RPMI8226 (cell line): Measurements from ENCODE around the gene OSBPL5.
"Not testable (repeated sequence)": the region's sequence is repeated elsewhere in the genome, so short reads cannot be mapped to it uniquely, and the experiment has no call there.

Experiments used
- DNase-seq: peaks from one replicate; pipeline ENCODE4 v3.0.0-alpha.2; 2015

OSBPL5 gene

GRCh38 chr11:3080104-3080503, 85.0 kb downstream of the OSBPL5 start:
- DNase-seq: no peak

- no peak for DNase-seq
These were observed 87.2 kb downstream of the OSBPL5 start for GRCh38 chr11:3077846-3078440.

DNA sequence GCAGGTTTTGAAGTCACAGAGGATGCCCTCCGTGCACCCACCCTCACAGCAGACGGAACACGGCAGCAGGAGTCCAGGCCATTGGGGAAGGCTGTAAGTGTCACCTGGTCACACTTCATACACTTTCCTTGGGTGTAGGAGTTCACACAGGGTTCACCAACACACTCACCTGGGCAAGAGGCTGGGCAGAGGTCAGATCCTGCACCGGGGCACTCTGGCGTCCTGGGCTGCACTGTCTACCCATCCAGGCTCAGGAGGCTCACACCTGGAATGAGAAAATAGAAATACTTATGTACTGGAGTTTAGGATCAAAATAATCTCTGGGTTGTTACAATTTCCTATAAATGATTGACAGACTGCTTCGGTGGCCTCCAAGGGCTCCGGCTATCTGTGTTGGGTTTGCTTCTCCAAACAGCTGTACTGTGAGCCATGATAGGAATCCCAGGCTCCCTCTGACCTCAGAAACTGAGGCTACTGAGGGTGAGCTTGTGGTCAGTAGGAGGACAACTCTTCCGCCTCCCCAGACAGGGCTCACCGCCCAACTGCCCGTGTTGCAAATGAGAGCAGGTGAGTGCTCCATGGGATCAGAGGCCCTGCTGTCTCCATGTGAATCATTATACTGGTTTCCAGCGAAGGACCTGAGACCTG, 87.8 kb downstream of the OSBPL5 start:
- DNase-seq: no peak

DNA sequence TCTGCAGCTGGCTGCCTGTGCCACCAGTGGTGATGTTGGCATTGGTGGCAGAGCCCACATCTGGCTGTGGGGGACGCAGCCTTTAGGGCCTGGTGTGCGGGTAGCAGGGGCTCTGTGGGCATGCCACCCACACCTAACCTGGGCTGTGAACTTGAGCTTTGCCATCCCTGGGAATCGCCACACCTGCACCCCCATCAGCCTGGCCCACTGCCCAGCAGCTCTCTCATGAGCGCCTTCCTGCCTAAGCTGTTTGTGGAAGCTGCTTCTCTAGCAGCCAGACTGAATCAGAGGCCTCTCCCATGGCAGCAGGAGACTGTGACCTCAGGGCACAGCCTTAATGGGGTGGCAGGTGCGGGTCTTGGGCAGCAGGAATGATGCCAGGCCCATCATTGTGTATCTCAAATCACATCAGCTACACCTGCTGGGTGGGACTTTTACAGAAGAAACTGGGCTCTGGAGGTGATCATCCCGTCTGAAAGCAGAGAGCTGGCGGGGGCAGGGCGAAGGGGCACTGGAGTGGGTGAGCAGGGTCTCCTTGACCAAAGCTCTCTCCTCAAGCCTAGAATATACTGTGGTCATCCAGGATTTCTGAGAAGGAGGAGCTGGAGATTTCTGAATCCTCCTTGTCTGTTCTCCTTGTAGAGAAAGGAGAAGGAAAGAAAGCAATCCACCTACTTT, 90.1 kb downstream of the OSBPL5 start:
- peak; percentile 86 for DNase-seq

DNA sequence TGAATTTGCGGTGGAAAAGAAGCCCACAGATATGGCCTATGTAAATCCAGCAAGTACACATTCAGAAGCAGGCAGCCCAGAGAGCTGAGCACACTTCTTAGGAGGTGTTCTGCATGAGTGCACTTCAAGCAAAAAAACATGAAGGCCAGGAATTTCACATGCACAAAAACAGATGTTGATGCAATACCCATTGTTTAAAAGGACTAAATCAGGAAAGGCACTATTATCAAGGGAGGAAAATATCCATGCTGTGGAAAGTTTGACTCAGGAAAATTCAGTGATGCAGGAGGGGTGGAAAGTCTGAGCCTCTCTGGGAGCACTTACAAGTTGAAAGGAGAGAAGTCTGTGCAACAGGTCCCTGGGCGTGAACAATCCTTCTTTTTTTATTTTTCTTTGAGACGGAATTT, 92.1 kb downstream of the OSBPL5 start:
- DNase-seq: no peak

DNA sequence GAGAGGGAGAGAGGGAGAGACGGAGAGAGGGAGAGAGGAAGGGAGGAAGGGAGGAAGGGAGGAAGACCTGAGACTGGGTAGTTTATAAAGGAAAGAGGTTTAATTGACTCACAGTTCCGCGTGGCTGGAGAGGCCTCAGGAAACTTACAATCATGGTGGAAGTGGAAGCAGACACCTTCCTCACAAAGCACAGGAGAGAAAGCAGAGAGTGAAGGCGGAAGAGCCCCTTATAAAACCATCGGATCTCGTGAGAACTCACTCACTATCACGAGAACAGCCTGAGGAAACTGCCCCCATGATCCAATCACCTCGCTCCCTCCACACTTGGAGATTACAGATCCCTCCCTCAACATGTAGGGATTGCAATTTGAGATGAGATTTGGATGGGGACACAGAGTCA, 95.7 kb downstream of the OSBPL5 start:
- no peak for DNase-seq

DNA sequence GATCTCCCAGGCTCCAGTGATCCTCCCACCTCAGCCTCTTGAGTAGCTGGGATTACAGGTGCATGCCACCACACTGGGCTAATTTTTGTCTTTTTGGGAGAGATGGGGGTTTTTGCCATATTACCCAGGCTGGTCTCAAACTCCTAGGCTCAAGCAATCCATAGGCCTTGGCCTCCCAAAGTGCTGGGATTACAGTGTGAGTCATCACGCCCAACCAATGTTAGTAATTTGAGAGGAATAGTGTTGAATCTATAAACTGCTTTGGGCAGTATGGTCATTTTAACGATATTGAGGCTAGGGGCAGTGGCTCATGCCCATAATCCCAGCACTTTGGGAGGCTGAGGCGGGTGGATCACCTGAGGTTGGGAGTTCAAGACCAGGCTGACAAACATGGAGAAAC, 98.8 kb downstream of the OSBPL5 start:
- DNase-seq: not testable (repeated sequence)

- not testable (repeated sequence) for DNase-seq
These were observed 100.4 kb downstream of the OSBPL5 start for GRCh38 chr11:3064709-3065108.

DNA sequence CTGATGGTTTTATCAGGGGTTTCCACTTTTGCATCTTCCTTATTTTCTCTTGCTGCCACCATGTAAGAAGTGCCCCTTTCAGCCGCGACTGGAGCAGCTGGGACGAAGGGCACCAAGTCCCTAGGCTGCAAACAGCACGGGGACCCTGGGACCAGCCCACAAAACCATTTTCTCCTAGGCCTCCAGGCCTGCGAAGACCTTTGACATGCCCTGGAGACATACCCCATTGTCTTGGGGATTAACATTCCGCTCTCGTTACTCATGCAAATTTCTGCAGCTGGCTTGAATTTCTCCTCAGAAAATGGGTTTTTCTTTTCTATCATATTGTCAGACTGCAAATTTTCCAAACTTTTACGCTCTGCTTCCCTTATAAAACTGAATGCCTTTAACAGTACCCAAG, 101.2 kb downstream of the OSBPL5 start:
- DNase-seq: not testable (repeated sequence)

- DNase-seq: not testable (repeated sequence)
These were observed 101.7 kb downstream of the OSBPL5 start for GRCh38 chr11:3063432-3063831.

GRCh38 chr11:3060436-3061025, 104.6 kb downstream of the OSBPL5 start:
- DNase-seq: no peak

DNA sequence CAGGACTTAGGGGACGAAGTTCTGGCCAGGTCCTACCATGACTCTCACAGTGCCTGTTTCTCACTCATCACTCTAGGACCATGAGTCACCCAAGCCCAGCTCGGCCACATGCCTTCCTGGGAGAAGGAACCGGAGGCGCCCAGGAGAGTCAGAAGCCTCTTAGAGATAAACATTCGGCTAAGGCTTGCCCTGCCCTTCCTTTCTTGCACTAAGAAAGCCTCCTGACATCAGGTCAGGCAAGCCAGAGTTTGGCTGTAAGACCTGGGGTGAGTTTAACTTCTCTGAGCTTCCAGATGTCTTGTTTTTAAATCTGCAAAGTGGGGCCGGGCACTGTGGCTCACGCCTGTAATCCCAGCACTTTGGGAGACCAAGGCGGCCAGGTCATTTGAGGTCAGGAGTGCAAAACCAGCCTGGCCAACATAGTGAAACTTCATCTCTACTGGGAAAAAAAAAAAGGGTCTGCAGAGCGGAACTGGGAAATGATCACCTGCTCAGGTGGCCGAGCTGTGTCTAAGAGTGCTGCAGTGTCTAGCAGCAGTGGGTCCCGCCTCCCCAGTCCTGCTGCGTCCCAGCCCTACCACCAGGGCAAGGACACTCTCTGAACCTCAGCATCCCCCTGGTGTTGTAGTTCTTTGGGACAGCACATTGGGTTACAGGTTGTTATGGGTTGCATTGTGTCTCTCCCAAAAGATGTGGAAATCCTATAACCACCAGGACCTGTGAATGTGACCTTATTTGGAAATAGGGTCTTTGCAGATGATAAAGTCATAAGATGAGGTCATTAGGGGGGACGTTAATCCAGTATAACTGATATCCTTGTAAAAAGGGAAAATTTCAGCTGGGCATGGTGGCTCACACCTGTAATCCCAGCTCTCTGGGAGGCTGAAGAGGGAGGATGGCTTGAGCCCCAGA, 106.1 kb downstream of the OSBPL5 start:
- DNase-seq: peak; percentile 76

- peak; percentile 91 for DNase-seq
These were observed 107.8 kb downstream of the OSBPL5 start, which contains the start of gene CARS1 for GRCh38 chr11:3057069-3057963. Gene CARS1, minus strand, starts transcription at chr11:3057423. Its CDS starts 56 bp downstream, at chr11:3057367.

- DNase-seq: peak; percentile 55
These were observed 108.6 kb downstream of the OSBPL5 start for GRCh38 chr11:3056296-3057068.

GRCh38 chr11:3055891-3056290, 109.2 kb downstream of the OSBPL5 start:
- no peak for DNase-seq

DNA sequence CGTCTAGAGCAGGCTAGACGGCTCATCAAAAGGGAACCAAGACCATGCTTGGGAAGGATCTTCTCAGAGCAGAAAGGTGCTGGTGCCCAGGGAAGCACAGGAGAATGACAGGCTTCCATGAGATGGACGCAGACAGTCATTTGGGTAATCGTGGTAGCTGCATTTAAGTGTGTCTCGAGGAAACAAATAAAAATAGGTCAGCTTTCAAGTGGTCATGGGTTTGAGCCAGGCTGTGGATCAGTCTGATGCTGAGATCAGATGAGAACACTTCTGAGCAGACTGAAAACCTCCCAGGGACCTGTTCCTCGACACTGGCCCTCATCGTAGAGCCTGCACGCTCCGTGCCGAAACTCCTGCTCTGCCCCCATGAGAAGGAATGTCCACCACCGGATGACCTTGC, 112.5 kb downstream of the OSBPL5 start:
- no peak for DNase-seq

GRCh38 chr11:3052109-3052479, 113.0 kb downstream of the OSBPL5 start:
- DNase-seq: peak; percentile 58

DNA sequence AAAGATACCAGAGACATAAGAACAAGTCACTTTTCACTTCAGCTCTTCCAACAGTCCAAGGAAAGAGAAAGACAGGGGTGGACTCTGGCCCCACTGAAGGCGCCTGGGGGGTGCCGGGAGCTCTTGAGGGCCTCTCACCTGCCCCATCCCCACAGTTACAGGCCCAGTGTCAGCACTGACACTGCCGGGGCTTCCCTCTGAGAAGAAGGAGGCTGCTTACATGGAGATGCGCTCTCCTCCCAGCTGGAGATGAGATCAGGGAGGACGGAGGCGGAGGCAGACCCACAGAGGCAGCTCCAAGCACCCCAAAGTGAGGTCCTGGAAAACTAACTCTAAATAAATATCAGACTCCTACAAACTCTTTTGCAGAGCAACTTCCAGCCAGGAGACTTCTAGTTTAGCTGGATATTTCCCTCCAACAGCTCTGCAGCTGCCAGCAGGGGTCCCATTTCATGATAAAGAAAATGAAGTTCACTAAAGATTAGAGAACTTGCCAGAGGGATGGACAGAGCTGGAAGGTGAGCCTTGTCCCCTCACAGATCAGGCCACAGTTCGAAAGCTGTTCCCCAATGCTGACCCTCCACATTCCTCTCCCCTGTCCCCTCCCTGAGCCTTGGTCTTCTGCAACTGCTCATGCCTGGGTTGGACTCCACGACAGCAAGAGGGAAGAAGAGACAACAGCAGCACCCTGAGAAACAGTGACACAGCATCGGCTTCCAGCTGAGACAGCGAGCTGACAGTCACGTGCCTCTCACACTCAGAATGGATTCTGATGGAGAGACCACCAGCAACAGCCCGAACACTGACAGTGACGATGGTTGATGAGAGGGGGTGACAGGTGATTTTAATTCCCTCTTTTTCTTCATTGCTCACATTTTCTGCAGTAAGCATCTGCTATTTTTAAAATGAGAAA, 113.7 kb downstream of the OSBPL5 start:
- peak; percentile 37 for DNase-seq

- peak; percentile 41 for DNase-seq
These were observed 114.5 kb downstream of the OSBPL5 start for GRCh38 chr11:3050386-3051195.
